ENCODE data around the gene VEZT.

Gene VEZT

DNA sequence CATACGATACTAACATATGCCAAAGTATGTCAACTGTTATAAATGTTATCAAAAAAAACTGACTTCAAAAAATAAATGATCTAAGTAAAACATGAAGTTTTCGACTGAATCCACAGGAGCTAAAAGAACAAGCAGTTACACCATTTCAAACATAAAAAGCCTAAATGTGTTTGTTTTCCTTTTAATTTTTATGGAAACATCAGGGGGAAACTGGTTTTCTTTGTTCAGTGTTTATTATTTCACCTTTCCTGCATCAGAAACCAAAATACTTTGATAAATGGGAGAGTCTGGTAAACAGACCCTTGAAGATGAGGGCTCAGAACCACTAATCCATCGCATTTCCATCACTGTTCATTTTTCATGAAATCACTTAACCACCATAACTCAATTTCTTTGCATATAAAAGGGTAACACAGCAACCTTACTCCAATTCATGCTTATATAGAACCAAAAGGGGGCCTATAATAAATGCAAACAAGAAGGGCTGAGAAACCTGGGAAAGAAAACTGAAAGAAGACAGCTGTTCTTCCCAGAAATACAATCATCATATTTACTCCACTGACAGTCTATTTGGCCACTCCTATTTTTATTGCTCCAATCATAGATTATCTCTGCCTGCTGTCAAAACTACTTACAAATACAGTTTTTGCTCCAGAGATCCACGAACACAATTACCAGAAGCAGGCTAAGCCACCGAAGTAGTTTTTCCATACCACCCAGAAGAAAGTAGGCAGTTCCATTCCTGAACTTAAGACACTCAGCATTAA, 17.3 kb upstream of the VEZT start:
- in situ Hi-C loops (cut with MboI; ENCODE audit: low sequenced_read_pairs): no loop called here

DNA sequence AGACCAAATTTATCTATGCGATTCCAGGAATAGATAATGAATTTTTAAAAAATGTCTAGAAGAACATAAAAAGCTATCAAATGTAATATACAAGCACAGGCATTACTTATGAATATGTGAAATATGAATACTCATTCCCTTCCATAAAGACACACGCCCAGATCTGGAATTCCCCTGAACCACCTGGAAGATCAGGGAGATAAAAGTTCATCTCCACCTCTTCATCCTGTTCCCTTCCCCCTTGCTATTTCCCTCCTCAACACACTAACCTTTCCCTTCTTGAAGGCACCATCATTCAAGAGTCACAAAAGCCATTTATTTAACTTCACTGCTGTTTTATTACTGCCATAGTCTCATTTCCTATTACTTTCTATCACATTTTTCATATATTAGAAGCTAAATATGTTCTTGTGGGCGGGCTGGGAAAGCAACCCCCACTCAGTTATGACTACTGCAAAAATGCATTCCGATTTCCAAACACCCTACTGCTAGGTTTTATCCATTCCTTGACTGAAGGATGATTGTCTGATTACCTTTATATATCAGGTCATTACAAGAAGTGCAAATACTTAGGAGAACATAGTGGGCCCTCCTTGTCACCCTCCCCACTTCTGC, 16.4 kb upstream of the VEZT start:
- in situ Hi-C loops (cut with MboI; ENCODE audit: low sequenced_read_pairs): no loop called here

DNA sequence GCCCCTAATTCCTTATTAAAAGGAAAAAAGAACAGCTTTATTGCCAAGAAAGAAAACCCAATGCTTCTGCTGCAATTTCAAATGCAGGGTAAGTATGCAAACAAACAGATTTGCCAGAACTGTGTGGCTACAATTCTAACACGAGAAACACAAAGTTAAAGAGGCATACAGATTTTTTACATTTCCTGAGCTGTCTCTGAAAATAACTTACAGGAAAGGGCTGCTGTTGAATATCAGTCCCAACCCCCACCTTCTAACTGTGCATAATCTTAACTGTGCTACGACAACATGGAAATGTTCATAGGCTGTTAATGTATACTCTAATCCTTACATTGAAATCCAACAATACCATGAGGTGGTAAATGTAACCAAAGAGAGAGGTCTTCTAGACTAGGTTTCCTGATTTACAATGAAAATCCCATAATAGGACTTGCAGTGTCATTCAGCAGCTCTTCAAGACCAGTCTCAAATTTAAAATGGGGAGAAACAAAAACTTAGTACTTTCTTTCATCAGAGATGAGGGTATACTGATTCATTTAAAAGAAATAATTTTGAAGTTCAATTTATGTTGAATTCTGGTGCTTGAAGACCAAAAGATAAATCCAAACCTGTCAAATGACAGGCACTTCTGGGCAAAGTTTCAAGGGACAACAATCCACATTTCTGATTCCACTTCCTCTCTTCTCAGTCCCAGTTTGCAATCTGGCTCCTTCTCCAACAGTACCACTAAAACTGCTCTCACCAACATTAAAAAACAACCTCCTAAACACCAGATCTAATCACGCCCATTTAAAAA, 14.7 kb upstream of the VEZT start:
- in situ Hi-C loops (cut with MboI; ENCODE audit: low sequenced_read_pairs): no loop called here

DNA sequence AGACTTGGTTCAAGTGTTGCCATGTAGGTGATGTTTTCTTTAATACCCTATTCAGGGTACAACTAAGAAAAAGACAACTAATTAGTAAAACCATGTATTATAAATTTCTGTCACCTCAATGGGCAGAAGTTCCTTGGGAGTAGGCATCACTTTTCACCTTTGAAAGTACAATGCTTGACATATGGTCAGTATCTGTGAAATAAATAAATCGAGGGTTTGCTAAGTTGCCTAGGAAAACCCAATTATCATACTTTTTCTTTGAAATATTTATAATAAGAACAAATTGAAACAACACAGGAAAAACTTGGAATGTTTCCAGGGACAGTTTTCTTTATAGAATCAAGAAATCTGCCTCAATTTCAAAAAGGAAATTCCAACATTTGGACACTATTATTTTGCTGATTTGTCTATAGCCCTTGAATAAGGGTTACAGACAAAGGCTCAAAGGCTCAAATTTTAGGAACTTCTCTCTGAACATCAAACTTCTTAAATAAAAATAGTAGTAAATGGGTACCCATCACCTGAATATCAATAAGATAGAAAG, 14.0 kb upstream of the VEZT start:
- in situ Hi-C loops (cut with MboI; ENCODE audit: low sequenced_read_pairs): no loop called here

DNA sequence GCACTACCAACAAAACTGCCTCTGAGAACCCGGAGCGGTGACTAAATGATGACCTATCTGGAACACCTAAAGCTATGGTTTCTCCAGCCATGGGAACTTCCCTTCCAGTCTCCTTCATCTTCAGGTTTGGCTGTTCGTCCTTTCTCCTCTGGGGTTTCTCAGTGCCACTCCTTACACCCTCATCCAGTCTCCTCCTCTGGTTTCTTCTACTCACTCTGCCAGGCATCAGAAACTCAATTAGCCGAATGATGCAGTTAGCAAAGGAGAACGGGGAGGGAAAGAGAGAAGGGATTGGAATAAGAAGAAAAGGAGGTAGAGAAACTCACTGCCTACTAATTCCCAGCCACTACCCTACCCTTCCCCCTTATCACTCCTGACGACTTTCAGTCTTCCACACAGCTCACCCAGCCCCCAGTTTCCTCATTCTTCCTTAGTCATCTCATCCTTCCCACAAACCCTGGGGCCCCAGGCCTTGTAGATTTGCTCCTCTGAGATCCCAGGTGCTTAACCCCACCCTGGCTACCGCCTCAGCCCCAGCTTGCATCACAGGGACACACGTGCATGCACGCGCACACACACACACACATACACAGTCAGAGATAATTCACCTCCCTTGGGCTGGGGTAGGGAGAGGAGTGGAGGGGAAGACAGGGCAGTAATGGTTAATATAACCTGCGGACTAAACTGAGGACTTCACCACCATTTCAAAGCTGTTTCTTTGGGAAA, 13.3 kb upstream of the VEZT start:
- in situ Hi-C loops (cut with MboI; ENCODE audit: low sequenced_read_pairs): no loop called here

DNA sequence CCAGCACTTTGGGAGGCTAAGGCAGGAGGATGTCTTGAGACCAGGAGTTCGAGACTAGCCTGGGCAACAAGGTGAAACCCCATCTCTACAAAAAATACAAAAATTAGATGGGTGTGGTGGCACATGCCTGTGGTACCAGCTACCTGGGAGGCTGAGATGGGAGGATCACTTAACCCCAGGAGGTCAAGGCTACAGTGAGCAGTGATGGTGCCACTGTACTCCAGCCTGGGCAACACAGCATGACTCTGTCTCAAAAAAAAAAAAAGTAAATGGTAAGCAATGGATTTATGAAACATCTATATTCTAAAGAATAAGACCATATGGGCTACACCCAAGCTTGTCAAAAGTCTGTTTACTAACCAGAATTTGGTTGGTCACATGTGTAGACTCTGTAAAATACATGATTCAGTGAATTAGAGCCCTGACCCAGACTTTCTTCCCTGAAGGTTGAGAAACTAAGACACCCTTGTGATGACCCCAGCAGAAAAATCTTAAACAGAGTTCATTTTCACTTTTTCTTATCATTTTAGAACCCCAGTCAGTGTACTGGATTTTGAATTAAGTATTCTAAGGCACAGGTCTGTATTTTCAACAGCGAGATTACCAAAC, 12.5 kb upstream of the VEZT start:
- in situ Hi-C loops (cut with MboI; ENCODE audit: low sequenced_read_pairs): no loop called here

DNA sequence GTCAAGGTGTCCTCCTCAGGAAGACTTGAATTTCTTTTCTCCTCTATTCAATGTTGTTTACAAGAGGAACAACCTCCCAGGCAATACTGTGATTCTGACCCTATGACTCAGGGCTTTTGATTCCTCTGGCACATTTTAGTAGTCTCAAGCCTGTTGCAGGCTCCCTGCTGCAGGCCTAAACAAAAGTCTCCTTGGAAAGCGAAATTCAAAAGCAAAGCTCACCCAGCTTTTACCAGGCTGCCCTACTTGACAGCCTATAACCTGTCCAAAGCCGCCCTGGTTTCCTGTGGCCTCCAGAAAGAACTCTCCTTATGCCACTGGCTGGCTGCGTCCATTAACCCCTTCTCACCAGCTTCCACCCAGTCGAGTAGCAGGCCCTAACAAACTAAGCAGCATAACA, 11.9 kb upstream of the VEZT start:
- in situ Hi-C loops (cut with MboI; ENCODE audit: low sequenced_read_pairs): no loop called here

DNA sequence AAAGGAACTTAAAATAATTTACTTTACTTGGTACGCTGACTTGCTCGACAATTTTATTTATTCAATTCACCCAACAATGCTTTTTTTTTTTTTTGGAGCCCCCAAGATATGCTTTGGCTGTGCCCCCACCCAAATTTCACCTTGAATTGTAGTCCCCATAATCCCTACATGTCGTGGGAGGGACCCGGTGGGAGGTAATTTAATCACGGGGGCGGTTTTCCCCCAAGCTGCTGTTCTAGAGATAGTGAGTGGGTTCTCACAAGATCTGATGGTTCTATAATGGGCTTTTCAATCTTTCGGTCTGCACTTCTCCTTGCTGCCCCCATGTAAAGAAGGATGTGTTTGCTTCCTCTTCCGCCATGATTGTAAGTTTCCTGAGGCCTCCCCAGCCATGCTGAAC, 10.7 kb upstream of the VEZT start:
- in situ Hi-C loops (cut with MboI; ENCODE audit: low sequenced_read_pairs): no loop called here

DNA sequence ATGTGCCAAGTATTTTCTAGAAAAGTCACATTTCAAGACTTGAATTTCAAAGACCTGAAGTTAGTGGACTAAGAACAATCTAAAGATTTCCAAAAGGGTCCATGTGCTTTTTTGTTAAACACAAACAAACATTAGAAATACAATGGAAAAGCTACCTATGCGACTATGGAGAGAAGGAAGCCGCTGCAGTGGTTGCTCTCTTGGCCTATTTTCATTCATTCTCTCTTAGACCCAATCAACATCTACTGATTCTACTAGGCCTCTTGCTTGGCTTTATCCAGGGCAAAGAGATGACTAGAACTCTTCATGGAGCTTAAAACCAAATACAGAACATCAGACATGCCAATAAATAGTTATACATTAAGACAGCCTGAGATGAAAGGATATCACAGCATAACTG, 10.2 kb upstream of the VEZT start:
- in situ Hi-C loops (cut with MboI; ENCODE audit: low sequenced_read_pairs): no loop called here

DNA sequence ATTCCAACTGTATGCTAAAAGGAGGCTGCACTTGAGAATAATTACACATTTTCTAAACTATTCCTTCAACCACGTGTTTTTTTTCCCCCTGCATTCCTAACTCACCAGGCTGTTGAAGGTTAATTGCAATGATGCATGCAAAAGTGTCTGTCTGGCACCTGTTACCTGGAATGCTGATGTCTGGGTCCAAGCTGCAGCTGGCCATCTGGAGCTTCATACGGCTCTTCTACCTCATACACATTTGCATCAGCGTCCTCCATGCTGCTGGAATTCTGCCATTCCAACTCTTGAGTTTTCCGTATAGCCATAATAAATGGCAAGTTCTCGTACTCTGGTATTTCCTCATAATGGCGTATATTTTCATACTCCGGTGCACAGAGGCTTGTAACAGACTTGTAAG, 8.9 kb upstream of the VEZT start:
- in situ Hi-C loops (cut with MboI; ENCODE audit: low sequenced_read_pairs): no loop called here

DNA sequence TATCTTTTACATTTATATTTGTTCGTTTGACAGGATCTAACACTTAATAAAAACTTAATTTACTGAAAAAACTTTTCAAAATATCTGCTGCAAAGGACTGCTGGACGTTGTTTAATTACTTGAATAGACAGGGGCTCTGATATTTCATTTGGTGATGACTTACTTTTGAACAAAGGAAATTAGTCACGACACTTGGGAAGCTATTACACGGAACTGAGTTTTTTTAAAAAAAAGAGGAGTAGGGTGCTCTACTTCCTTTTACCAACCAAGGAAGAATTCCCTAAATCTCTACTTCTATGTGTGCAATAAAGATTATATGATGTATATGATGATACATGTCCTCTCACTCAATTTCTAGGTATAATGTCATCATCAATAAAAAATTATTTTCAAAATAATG, 5.0 kb upstream of the VEZT start:
- in situ Hi-C loops (cut with MboI; ENCODE audit: low sequenced_read_pairs): no loop called here

DNA sequence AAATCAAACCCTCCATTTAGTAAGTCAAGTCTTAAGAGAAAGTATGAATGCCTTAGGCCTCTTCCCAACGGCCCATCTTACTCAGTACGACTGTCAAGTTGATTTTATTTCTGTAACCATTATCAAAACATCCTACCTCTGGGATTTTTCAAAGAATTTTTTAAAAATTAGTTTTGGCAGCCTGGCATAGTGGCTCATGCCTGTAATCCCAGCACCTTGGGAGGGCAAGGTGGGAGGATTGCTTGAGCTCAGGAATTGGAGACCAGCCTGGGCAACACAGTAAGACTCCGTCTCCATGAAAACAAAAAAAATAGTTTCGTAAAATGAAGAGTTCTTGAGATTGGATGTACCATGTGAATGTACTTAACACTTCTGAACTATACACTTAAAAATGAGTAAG, 4.5 kb upstream of the VEZT start:
- in situ Hi-C loops (cut with MboI; ENCODE audit: low sequenced_read_pairs): no loop called here

DNA sequence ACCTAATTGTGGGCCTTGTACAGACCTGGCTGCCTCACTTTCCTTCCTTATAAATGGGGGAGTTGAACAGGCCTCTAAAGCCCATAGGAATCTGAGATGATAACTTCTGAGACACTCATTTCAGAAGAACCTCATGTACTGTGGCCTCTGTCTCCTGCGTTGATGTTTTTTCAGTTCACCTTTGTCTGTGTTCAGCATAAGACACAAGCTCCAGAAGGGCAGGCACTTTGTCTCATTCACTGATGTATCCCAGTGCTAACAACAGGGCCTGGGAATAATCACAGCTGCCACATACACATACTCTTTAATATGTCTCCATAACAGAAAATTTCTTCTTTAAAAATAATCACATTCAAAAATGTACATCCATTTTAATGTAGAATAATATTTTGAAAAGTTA, 3.7 kb upstream of the VEZT start:
- in situ Hi-C loops (cut with MboI; ENCODE audit: low sequenced_read_pairs): no loop called here

DNA sequence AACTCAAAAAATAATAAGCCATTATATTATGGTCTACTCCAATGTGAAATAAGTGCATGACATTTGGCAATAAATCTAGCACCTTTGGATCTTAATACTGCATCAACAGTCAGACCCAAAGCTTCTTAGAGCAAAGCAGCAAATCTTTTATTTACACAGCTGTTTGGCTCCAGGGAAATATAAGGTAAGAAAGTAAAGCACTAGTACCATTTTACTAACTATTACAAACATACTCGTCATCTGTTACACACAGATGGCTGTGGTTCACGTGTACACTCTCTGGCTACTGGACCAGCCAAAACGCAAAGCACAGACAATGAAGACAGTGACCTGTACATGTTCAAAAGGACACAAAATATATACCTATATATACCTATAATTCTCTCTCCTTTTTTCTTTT, 3.1 kb upstream of the VEZT start:
- in situ Hi-C loops (cut with MboI; ENCODE audit: low sequenced_read_pairs): no loop called here

DNA sequence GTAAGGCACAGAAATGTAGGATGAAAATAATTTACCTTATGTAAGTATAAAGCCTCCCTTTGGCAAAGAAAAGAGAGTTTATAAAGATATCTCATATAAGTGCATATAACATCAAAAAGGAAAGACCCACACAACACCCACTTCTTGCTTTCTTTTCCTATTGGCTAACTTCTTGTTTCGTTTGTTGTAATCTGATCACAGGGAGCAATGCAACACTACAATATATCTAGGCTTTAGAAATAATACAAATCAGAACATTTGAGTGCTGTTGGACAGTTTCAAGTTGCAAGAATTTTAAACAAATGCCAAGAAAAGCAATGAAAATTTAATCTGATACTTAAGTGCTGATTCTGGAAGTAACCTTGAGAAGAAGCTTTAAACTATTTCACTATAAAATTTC, 1.7 kb upstream of the VEZT start:
- in situ Hi-C loops (cut with MboI; ENCODE audit: low sequenced_read_pairs): no loop called here

DNA sequence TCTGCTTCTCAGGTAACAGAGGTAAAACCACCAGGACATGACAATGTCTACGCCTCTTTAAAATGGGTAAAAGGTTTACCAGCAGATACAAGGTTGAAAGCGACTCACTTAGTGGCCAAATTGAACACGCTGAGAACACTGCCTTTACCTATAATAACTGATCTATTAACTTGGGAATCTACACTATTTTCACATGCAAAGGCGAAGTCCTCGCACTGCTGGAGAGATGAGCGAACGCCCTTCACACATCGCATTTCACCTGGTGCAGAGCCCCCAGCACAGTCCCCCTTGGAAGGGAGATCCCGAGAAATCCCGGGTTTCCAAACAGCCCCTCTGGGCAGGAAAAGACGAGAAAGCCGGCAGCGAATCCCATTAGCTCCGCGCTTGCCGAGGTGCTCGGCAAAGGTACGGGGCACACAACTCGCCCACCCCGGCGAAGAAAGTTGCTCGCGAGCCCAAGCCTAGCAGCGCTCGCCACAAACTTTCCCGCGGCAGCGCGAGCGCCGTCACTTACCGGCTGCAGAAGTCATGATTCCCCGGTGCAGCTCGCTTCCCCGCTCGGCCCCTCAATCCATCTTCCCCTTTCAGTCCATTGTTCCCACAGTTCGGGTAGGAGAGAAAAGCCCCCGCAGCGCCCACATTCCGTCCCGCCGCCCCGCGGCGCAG, 763 bp upstream of the VEZT start:
- in situ Hi-C loops (cut with MboI; ENCODE audit: low sequenced_read_pairs): no loop called here

DNA sequence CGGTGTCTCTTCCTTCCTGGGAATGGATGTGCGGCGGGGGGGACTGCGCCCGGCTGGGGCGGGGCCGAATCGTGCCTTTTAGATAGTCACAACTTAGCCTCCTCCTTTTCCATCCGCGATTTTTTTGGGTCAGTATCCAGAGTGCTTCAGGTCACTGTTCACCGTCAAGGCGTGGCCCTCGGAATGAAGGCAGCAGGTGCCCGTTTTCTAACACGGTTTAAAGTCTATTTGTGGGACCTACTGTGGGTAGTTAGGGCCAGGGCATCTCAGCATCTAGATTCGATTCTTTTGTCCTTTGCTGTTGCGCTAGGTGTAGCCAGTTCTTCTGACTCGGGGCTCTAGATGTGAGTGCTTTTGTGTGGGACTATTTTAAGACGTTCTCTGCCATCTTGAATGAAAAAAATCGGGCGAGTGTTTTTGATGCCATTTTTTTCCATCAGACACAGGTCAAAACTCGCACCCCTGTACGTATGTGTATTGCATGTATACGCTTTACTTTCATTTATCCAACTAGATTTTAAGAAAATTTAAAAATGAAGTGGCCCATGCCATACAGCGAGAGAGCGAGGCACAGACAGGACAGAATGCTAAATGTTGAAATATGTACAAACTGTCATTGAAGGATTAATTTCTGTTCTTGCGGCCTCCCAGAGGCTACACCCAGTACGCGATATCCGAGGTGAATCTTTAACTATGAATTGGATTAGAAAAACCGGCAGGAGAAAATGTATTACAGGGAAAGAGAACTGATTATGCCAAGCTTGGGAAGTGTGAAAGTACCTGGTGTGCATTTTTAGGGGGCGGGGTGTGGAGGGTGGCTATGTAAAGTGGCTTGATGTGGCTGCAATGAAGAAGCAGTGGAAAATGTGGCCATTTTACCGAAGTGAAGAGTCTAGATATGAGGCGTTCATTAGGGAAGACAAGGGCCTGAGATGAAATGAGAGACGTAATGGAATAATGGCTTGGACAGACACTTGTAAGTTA, 835 bp downstream of the VEZT start:
- in situ Hi-C loops (cut with MboI; ENCODE audit: low sequenced_read_pairs): no loop called here

DNA sequence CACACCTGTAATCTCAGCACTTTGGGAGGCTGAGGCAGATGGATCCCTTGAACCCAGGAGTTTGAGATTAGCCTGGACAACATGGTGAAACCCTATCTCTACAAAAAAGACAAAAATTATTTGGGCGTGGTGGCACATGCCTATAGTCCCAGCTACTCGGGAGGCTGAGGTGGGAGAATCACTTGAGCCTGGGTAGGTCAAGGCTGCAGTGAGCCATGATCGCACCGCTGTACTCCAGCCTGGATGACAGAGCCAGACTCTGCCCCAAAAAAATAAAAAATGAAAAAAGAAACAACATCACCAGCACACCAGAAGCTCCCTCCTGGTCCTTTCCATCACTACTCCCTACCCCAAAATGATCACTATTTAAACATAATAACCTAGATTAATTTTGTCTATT, 2.6 kb downstream of the VEZT start:
- in situ Hi-C loops (cut with MboI; ENCODE audit: low sequenced_read_pairs): no loop called here

DNA sequence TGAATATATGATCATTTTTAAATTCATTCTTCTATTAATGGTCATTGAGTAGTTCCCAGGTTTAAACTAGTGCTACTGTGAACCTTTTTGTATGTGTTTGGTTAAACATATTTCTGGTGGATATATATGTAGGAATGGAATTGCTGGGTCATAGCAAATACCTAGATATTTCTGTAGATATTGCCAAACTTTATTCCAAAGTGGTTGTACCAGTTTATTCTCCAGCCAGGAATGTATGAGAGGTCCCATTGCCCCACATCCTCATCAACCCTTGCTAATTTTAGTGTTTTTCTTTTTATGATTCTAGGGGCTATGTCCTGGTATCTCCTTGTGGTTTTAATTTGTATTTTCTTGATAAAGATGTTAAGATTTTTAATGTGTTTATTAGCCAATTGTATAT, 3.1 kb downstream of the VEZT start:
- in situ Hi-C loops (cut with MboI; ENCODE audit: low sequenced_read_pairs): no loop called here
